Tibial nerve (tissue), 4 donors: ENCODE results near the gene ZNF407.

Experiments
- EP300 ChIP-seq, 2 donors: sonication (generic); formaldehyde crosslinking; IDR thresholded peaks; one replicate each; pipeline ENCODE4 v1.6.1; 2017; ENCODE audit warnings: antibody characterized with exemption in 2 of 2, mild to moderate bottlenecking in 1 of 2
- POLR2A ChIP-seq, 2 donors: fragments of 450-650 bp; IDR thresholded peaks; one replicate each; pipeline ENCODE4 v1.6.1; 2017; ENCODE audit warnings: antibody characterized with exemption in 2 of 2, mild to moderate bottlenecking in 2 of 2, moderate library complexity in 2 of 2
- TF ChIP-seq, protein P1 (sequence below), 5 experiments: fragments of 200-600 bp in 3 of 5; fragments of 450-650 bp in 2 of 5; sonication (generic) in 3 of 5; IDR thresholded peaks; one replicate each; pipeline ENCODE4 v1.5.1; 2016 to 2019; ENCODE audit warnings: antibody characterized with exemption in 5 of 5, mild to moderate bottlenecking in 3 of 5, moderate library complexity in 2 of 5

DNA sequence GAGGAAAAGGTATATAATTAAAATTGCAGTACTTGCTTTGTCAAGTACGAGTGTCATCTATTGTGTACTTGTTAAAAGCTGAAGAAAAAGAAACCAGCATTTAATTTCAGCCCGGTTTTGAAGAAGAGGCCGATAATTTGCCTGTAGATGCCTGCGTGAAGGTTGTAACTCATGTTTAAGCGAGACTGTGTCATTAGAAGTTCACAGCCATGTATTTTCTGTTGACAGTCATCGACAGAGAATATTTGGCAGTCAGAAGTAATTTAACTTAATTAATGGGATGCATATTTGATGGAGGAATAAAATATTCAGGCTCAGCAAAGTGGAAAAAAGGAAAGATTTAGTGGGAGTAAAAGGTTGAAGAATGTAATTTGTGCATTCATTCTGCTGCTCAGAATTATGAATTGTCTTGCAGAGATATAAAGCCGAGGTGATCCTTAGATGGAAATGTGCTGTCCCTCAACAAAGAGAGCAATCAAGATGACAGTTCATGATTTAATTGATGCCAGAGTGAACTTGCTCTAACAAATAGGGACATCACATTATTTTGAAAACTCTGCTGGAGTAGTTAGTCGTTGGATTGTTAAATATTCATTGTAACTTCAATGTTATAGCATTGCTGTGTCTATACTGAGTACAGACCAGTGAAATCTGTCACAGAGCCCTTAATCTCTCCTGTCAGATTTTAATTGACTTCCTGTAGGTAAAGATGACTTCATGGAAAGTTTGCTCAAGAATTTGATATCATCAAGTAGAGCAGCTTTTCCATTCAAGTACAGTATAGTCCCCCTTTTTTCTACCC is 53.9 kb downstream of the ZNF407 start:
- TF ChIP-seq, protein P1, sequence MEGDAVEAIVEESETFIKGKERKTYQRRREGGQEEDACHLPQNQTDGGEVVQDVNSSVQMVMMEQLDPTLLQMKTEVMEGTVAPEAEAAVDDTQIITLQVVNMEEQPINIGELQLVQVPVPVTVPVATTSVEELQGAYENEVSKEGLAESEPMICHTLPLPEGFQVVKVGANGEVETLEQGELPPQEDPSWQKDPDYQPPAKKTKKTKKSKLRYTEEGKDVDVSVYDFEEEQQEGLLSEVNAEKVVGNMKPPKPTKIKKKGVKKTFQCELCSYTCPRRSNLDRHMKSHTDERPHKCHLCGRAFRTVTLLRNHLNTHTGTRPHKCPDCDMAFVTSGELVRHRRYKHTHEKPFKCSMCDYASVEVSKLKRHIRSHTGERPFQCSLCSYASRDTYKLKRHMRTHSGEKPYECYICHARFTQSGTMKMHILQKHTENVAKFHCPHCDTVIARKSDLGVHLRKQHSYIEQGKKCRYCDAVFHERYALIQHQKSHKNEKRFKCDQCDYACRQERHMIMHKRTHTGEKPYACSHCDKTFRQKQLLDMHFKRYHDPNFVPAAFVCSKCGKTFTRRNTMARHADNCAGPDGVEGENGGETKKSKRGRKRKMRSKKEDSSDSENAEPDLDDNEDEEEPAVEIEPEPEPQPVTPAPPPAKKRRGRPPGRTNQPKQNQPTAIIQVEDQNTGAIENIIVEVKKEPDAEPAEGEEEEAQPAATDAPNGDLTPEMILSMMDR (IDR thresholded peaks at IDR 0.05): no peak
- TF ChIP-seq POLR2A (IDR thresholded peaks at IDR 0.05): no peak
- no peak for TF ChIP-seq EP300 (IDR thresholded peaks at IDR 0.05)
